SH-SY5Y (cell line): Measurements from ENCODE around the gene TANGO2.

ENCODE experiments used
- GATA2 ChIP-seq: IDR thresholded peaks from 2 replicates; pipeline ENCODE4 v1.6.1; 2011; ENCODE audit warnings: mild to moderate bottlenecking, low read depth, low read length
- GATA3 ChIP-seq: IDR thresholded peaks from 2 replicates; pipeline ENCODE4 v1.6.1; 2011; ENCODE audit warnings: low read depth, mild to moderate bottlenecking, low read length, moderate library complexity

TANGO2 gene

DNA sequence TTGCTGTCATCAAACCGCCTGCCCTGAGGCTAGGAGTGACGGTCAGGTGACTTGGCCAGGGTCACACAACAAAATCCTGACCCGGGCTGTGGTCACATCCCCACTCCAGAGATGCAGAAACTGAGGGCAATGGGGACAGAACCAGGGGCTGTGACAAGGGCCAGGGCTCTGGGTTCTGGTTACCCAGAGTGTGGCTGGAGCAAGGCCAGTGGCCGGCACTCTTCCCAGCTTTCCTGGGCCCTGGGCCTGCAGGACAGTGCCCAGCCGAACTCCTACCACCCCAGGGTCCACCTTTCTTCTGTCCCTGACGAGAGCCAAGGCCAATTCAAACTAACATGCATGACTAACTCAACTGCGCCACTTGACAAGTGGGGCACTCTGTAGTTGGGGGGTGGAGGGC, 40.1 kb upstream of the TANGO2 start:
- TF ChIP-seq GATA2: no peak
- no peak for TF ChIP-seq GATA3

- TF ChIP-seq GATA2: no peak
Observed at GRCh38 chr22:19981171-19981960, 39.5 kb upstream of the TANGO2 start.

DNA sequence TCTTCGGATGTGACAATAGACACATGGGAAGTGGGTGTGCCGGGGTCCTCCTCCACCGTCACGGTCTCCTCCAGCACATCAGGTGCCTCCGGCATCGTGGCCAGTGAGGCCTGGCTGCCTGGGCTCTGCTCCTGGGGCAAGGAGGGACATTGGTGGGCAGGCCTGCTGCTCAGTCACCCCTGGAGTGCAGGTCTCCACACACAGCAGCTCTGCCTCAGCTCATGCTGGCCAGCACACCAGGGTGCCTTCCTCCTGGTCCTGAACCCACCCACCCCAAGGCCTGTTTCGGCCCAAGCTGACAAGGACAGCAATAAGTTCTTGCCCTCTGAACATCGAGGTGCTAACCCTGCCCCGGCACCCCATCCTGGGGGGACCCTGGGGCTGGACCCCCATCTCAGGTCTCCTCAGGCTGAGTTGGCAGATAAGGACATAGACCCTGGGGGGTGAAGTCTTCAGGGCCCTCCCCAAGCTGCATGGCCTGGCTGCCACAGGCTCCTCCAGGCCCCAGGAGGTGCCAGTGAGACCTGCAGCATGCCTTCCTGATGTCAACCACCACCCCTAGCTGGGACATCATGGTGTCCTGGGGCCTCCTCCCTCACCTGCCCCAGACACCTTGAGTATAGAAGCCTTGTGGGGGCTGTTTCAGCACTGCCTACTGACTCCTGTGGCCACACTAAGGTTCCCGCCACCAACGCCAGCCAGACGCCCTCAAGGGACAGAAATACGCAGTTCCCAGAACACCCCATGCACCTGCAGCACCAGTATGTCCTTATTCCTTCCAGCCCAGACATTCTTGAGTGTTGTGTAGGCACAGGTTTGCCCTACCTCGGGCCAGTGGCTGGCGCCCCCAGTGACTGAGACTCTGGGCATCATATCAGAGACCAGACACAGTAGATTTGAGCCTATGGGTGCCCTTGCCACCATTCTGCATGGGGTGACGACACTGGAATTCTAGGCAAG, 38.7 kb upstream of the TANGO2 start:
- TF ChIP-seq GATA3: no peak
- TF ChIP-seq GATA2: no peak

- TF ChIP-seq GATA3 (no peak), GATA2 (no peak)
Observed at GRCh38 chr22:19982991-19983578, 37.8 kb upstream of the TANGO2 start.

DNA sequence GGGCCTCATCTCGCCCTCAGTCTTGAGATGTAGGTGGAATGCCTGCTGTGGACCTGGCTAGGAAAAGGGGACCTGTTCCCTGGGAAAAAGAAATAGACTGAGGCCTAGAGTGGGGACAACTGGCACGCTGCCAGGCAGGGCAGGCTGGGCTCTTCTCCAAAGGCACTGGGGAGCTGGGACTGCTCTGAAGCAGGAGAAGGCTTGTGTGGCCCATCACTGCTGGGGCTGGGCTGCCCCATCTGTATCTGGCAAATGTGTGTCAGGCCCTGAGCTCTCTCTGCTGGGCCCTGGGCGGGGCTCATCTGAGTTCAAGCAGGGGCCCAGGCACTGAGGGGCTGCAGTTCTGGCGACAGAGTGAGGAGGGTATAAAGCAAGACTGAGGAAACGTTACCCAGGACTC, 37.2 kb upstream of the TANGO2 start:
- no peak for TF ChIP-seq GATA3
- TF ChIP-seq GATA2: no peak

DNA sequence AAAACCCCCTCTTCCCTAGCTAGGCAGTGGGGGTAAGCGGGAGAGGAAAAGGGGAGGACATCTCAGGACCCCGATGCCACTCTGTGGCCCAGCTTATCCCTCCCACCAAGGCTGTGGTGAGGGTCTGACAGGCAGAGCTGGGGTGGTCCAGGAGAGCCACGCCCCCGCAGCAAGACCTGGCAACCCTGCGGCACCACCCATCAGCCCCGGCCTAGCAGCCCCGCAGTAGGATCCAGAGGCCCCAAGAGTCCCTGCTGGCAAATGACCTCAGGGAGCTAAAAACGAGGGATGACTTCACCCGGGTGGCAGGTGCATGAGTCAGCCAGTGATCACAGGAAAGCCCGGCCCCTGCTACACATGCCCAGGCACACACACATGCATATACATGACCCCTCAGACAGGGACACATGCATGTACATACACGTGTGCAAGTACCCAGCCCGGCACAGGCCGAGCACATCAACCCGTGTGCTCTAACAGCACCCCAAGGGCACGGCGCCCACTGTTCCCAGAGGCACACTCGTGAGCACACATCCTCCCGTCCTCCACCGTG, 36.6 kb upstream of the TANGO2 start:
- TF ChIP-seq GATA2 (no peak), GATA3 (no peak)

DNA sequence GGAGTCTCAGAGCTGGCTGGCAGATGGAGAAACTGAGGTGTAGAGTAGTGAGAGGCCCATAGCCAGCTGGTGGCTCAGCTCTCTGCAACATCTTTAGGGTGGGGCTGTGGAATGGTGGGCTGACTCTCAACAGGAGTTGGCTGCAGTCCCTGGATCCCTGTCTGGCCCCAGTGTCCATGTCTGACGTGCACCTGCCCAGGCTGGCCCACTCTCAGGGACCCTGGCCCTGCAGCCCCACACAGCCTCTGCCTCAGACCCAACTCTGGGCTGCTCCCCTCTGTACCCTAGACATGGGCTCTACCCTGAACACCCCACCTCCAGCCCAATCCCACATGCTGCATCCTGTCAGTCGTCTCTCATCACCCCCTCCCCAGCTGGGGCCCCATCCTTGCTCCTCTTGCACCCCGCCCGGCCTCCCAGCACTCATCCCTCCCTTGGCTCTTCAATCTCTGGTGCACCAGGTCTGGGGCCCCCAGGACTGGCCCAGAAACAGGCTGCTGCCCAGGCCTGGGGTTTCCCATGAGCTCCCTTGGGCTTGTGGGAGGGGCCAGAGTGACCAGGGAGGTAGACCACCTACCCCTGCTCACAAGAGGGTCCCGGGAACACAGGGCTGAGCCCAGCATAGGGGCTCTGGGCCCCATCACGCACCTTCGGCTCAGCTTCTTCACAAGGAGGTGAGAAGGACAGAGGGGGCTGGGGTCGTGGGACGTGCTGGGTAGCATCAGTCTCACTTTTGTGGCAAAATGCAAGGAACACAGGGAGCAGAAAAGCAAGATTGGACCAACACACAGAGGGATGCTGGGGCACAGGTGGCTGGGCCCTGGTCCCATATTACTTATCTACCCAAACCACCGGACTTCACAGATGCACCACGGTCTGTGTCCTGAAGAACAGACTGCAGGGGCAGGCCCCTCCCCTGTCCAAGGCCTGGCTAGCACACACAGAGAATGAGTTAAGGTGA, 35.8 kb upstream of the TANGO2 start:
- no peak for TF ChIP-seq GATA3
- no peak for TF ChIP-seq GATA2

DNA sequence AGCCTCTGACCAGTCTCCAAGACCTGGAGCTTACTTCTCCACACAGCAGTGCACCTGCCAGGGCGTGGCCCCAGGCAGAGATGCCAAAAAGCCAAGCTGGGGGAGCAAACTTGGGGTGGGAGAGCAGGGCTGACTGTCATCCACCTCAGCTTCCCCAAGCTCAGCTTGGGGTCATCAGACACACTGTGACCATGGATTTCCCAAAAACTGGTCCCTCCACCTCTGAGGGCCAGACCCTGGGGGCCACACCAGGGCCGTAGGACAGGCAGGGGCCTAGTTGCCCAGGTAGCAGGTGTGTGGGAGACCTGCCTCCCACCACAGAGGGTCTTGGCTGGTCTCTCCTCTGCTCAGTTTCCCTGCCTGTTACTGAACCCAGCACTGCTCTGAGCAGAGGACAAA, 34.9 kb upstream of the TANGO2 start:
- TF ChIP-seq GATA3 (no peak), GATA2 (no peak)

DNA sequence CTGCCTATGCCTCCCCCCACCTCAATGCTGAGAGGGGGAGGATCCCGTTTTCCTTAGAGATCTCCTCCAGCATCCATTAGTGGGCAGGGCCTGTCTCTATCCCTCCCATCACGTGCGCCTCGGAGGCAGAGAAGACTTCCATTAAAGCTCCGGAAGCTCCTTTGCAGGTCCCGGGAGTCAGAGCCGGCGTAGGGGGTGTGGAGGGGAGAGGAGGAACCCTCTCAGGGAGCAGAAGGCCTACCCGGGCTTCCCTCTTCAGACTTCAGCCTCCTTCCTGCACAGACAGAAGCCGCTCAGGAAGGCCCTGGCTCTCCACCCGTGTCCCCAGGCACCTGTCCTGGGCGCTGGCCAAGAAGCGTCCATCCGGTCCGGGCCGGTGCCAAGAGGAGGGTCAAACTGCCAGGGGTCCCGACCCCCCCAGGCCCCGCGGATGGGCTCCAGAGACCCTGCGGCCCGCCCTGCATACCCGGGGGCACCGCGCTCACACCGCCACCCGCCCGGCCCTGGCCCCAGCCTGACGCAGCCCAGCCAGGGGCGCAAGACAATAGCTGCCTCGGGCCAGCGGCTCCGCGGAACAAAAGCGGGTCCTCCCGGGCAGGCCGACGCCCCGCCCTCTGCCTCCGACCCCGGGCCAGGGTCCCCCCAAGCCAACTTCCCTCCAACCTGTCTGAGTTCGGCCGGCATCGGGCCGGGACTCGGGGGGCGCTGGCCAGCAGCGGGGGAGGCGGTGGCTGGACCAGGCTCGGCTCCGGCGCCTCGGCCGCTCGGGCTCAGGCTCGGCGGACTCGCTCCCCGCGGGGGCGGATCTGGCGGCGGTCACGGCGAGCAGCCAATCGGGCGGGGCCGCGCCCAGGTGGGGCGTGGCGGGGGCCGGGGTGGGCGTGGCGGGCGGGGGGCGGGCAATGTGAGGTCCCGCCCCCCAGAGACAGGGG, 34.2 kb upstream of the TANGO2 start:
- no peak for TF ChIP-seq GATA2
- TF ChIP-seq GATA3: no peak

- TF ChIP-seq GATA3 (no peak), GATA2 (no peak)
Observed at GRCh38 chr22:19987394-19988306, 33.3 kb upstream of the TANGO2 start.

DNA sequence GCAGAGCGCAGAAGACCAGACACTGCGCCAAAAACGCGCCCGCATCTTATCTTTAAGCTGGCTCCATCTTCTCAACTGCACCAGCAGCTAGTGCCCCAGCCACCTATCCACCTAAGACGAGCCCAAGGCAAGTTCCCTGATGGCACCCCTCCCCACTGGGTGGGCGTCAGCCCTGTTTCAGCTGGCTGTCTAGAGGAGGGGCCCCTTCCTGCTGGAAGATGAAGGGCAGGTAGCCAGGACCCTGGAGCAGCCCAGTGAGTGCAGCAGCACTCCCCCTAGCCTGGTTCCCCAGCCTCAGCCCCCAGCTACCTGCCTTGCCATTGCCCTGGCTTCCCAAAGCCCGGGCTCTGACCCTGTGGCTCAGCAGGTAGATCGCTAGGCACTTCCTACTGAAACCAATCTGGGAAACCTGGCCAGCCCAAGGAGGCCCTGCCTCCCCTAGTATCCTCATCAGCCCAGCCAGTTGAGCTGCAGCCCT, 32.5 kb upstream of the TANGO2 start:
- TF ChIP-seq GATA3: no peak
- no peak for TF ChIP-seq GATA2
